Progenitor cell of endocrine pancreas (in vitro differentiated cells): ENCODE measurements around the gene HRG. TPM values are rescaled to one million over a fixed set of nuclear protein-coding genes. Genes with fewer than 3 reads are reported as not detected.

Experiments used
- DNase-seq: peaks from one replicate; pipeline ENCODE4 v3.0.0; 2021; ENCODE audit warnings: low spot score; ENCODE audit not compliant: unreplicated experiment
- H3K27ac Mint-ChIP-seq: 2 replicates; pipeline ENCODE4 v1.8.0; 2021; ENCODE audit warnings: mild to moderate bottlenecking, moderate library complexity, mixed read lengths
- H3K27me3 Mint-ChIP-seq: 2 replicates; pipeline ENCODE4 v1.8.0; 2021; ENCODE audit warnings: mixed read lengths
- H3K36me3 Mint-ChIP-seq: 2 replicates; pipeline ENCODE4 v1.8.0; 2022; ENCODE audit warnings: mixed read lengths; ENCODE audit not compliant: insufficient read depth
- H3K4me1 Mint-ChIP-seq: 2 replicates; pipeline ENCODE4 v1.8.0; 2021; ENCODE audit warnings: low read depth, mixed read lengths
- H3K4me3 Mint-ChIP-seq: 2 replicates; pipeline ENCODE4 v1.8.0; 2021; ENCODE audit warnings: low read depth, mild to moderate bottlenecking, moderate library complexity, mixed read lengths
- H3K9me3 Mint-ChIP-seq: 2 replicates; pipeline ENCODE4 v1.8.0; 2021; ENCODE audit warnings: low read depth, mixed read lengths
- total RNA-seq: library from RNA; stranded (reverse); gene quantifications from 2 replicates; pipeline ENCODE4 v1.2.1, GENCODE V29; 2021
- TF ChIP-seq, protein P1 (sequence below): fragments of 200-600 bp; sonication (generic); IDR thresholded peaks from one replicate; pipeline ENCODE4 v1.5.0; 2021; ENCODE audit warnings: antibody characterized with exemption, mild to moderate bottlenecking; ENCODE audit not compliant: unreplicated experiment

HRG gene
- total RNA-seq, 1 donor from 2014 or later = not detected

DNA sequence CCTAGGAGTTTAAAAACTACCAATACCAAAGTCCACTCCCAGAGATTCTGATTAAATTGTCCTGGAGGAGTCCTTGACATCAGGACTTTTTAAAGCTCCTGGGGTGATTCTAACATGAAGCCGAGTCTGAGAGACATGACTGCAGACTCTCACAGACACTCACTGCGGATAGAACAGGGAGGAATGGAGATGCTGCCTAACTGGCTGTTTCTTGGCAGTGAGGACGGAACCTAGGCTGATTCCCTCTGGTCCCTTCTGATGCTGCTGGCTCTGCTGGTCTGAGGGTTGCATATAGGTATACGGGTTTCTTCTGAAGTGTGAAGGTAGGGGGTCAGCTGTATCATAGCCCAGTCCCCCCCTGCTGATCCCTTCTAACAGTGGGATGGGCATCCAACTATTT lies 1.3 kb upstream of the HRG start:
- H3K36me3 Mint-ChIP-seq = no peaks in the 10 kb centered on the region
- no peak for DNase-seq
- H3K27ac Mint-ChIP-seq = no peak overlapping the region
- peaks cover 22% of the 10 kb centered on the region for H3K27me3 Mint-ChIP-seq
- no peaks in the 10 kb centered on the region for H3K9me3 Mint-ChIP-seq
- no peak overlapping the region for H3K4me3 Mint-ChIP-seq
- TF ChIP-seq, protein P1, sequence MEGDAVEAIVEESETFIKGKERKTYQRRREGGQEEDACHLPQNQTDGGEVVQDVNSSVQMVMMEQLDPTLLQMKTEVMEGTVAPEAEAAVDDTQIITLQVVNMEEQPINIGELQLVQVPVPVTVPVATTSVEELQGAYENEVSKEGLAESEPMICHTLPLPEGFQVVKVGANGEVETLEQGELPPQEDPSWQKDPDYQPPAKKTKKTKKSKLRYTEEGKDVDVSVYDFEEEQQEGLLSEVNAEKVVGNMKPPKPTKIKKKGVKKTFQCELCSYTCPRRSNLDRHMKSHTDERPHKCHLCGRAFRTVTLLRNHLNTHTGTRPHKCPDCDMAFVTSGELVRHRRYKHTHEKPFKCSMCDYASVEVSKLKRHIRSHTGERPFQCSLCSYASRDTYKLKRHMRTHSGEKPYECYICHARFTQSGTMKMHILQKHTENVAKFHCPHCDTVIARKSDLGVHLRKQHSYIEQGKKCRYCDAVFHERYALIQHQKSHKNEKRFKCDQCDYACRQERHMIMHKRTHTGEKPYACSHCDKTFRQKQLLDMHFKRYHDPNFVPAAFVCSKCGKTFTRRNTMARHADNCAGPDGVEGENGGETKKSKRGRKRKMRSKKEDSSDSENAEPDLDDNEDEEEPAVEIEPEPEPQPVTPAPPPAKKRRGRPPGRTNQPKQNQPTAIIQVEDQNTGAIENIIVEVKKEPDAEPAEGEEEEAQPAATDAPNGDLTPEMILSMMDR = no peak
- peaks cover 26% of the 10 kb centered on the region for H3K4me1 Mint-ChIP-seq

DNA sequence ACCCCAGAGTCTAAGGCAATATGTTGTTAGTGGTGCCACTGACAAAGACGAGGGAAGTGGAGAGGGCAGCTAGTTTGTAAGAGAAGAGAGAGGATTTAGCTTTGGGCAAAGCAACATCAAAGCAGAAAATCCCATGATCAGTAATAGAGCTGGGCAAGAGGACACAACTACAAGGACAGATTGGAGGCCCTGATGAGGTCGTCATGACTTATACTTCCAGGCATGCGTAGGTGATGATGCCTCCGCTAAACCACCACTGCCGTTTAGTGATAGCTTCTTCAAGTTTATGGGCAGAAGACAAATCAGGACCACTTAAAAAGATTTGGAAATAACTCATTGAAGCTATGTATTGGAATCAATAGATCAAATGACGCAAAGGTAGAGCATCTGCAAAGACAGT lies 2.6 kb downstream of the HRG start:
- peaks cover 19% of the 10 kb centered on the region for H3K4me1 Mint-ChIP-seq
- peaks cover 25% of the 10 kb centered on the region for H3K27me3 Mint-ChIP-seq
- H3K27ac Mint-ChIP-seq = no peak overlapping the region
- no peak for DNase-seq
- H3K36me3 Mint-ChIP-seq = no peaks in the 10 kb centered on the region
- H3K4me3 Mint-ChIP-seq = no peak overlapping the region
- H3K9me3 Mint-ChIP-seq = no peaks in the 10 kb centered on the region
- TF ChIP-seq, protein P1 = no peak

DNA sequence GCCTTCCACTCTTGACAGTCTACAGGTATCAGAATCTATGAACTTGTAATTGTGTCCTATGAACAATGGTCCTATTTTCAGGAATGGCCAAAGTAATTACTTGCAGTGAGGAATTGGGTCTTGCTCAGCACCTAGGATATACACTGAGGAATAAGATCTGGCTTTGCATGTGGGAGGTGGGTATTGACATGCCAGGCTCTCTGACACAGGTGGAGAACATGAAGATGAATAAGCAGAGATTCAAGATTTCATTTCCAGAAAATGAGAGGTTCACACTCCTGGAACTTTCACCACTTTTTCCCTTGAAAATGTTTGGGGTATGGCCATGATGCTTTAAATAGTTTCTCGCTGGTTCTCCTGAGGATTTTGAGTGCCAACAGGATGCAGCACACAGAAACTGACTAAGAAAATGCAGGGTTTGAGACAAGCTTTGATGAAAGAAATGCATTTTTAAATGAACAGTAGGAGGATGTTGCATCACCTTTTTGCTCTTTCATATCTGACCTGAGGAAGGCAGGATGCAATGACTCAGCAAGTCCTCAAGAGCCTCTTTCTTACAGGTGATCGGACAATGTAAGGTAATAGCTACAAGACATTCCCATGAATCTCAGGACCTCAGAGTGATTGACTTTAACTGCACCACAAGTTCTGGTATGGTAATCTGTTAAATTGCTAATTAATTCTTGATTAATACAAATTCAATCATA lies 3.7 kb downstream of the HRG start:
- Mint-ChIP-seq H3K9me3 (no peaks in the 10 kb centered on the region), H3K36me3 (no peaks in the 10 kb centered on the region), H3K27ac (no peak overlapping the region), H3K4me3 (no peak overlapping the region), H3K27me3 (peaks cover 24% of the 10 kb centered on the region), H3K4me1 (peaks cover 8% of the 10 kb centered on the region)
- DNase-seq = no peak
- TF ChIP-seq, protein P1 = no peak

DNA sequence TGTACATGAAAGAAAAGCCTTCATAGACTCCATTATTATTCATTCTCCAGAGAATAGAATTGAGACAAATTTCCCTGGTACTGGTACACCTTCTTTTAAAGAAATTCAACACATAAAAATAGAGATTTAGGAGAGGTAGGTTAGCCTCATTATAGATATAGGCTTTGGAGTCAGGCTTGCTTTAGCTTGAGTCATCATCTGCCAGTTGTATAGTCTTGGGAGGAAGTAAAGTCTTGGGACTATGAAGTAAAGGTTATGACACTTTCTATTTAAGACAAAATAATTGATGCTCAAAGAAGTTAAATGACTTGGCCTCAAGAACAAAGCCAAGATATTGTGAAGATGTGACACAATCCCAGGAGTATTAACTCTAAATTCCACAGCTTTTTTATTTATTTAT lies 4.3 kb downstream of the HRG start:
- no peaks in the 10 kb centered on the region for H3K9me3 Mint-ChIP-seq
- H3K4me3 Mint-ChIP-seq = no peak overlapping the region
- H3K36me3 Mint-ChIP-seq = no peaks in the 10 kb centered on the region
- TF ChIP-seq, protein P1 = no peak
- no peak overlapping the region for H3K27ac Mint-ChIP-seq
- DNase-seq = no peak
- peaks cover 30% of the 10 kb centered on the region for H3K27me3 Mint-ChIP-seq
- H3K4me1 Mint-ChIP-seq = peaks cover 7% of the 10 kb centered on the region

DNA sequence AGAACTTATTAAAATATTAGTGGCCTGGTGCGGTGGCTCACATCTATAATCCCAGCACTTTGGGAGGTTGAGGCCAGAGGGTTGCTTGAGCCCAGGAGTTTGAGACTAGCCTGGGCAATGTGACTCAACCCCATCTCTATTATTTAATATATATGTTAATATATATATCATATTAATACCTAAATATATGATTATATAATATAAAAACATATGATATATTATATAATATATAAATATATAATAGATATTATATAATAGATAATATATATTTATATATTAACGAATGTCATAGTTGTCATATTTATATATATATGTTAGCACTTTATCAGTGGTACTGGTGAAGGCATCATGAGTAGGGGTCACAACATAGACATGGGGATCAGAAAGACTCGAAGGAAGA lies 5.2 kb downstream of the HRG start:
- Mint-ChIP-seq H3K9me3 (no peaks in the 10 kb centered on the region), H3K27ac (no peak overlapping the region), H3K4me3 (no peak overlapping the region), H3K36me3 (no peaks in the 10 kb centered on the region), H3K27me3 (peaks cover 29% of the 10 kb centered on the region), H3K4me1 (no peaks in the 10 kb centered on the region)
- DNase-seq = no peak
- TF ChIP-seq, protein P1 = no peak
